GM18870 (cell line): ENCODE measurements around the gene AGAP1.
A peak's percentile ranks its signal among the peaks of the same experiment; 100 is the strongest.

Experiments
- ATAC-seq: cut with Tn5 transposase; IDR thresholded peaks from one replicate; pipeline ENCODE4 v1.9.1; 2021; ENCODE audit warnings: moderate library complexity; ENCODE audit not compliant: unreplicated experiment

The AGAP1 gene

DNA sequence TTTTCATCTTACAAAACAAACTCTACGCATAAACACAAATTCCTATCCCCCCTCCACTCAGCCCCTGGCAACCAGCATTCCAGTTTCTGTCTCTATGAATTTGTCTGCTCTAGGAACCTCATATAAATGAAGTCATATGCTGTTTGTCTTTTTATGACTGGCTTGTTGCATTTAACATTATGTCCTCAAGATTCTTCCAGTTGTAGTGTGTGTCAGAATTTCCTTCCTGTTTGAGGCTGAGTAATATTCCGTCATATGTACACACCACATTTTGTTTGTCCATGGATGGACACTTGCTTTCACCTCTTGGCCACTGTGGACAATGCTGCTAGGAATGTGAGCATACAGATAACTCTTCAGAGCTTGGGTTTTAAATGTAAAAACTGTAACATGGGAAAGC, 402.2 kb downstream of the AGAP1 start:
- no peak for ATAC-seq

DNA sequence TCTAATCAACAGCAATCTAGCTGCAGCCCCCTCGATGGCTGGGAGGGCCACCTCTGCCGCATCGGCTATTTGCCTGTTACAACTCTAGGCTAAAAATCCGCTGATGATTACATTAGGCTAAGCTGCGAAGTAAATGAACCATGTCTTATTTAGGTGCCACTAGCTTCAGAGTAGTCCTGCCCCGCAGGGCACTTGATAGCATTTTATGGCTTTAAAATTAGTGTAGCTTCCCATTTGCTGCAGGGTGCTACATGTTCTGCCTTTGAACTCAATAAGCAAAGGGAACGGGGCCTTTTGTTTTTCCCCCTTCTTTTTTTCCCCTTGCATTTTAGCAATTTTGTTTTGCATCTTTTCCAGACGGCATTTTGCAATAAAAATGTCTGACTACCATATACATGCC, 404.1 kb downstream of the AGAP1 start:
- ATAC-seq = no peak

DNA sequence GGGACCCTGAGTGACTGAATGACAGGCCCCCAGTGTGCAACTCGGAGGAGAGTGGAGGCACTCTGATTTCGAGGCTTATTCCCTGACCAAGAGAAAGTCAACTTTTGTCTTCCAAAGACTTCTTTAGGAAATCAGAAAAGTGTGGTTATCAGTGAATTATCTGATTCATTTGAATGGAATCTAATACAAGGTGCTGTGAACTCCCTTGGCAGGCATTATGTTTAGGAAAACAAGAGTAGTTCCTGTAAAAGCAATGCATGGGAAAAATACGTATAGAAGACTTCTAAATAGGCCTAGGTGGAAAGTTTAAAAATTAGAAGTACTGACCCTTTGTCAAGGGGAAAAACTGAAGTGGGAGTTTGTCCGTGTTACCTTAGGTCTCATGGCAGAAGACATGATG, 404.9 kb downstream of the AGAP1 start:
- no peak for ATAC-seq

DNA sequence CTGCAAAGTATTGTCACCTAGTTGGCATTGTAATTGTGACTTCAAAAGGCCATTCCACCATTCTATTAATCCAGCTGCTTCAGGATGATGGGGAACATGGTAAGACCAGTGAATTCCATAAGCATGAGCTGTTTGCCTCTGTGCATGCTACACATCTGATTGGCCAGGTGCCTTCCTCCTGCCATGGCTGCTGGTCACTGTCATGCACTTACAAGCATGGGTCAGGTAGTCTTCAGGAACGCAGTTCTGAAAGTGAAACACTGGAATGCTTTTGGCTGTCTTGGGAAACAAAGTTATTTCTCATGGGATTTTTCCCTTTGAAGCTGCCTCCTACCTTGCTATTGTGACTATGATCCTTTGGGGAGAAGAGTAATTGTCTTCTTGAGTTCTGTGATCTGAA, 406.8 kb downstream of the AGAP1 start:
- no peak for ATAC-seq

DNA sequence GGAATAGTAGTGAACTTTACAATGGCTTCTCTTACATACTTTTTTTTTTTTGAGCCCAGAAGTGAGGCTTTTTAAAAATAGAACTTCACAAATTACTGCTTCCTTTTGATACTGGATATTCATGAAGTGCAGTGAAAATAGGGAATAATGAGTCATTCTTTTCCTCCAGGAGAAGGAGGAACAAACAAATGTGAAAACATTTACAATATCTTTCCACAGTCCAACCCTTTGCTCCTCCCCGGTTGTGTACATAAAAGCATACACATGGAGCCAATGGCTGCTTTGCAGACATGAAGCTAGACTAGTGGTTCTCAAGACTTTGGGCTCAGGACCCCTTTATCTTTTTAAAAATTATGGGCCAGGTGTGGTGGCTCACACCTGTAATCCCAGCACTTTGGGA, 407.4 kb downstream of the AGAP1 start:
- ATAC-seq = no peak

DNA sequence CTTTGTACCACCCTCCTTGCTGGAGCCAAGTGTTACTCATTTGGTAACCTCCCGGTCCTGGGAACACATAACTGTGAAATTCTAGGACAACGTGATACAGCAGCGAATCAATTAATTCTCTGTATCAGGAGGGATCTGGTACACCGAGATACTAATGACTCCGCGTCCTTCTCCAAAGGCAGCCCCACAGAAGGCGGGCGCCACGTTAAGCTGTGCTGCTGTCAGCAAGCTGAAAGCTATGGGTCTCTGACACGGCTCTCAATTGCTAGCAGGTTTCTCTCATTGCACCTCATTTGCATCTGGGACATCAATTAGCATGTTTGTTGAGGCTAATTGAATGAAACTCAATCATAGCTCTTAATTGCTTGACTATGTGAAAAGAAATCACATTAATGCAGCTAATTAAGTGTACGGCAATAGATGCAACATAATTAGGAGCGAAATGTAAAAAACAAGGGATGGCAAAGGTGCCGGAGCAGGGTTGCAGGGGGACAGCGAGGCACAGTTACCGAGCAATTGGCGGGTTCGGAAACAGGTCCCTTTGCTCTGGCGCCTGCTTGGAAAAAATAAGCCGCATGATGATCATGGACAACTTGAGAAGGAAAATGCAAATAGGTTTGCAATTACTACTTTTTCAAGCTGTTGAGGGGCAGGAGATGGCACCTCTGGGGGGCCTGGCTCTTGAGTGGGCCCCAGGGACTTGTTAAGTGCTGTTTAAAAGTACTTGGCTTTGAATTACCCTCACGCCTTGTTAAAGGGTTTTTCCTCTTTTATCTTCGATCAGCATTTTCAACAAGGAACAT, 410.1 kb downstream of the AGAP1 start:
- no peak for ATAC-seq

DNA sequence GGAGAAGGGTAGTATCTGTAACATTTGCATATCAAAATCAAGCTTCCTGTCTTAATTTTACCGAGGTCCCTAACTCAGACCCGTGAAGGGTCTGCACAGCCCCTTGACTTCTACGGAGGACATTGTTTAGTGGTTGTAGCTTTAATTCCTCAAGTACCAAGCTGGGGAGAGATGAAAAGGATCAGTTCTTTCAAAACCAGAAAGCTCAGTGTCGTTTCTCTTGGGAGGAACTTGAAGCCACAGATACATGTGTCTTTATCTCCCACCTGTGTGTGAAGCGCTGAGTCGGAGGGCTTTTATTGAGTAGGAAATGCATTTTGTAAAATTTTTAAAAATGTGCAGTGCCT, 410.7 kb downstream of the AGAP1 start:
- ATAC-seq = no peak

DNA sequence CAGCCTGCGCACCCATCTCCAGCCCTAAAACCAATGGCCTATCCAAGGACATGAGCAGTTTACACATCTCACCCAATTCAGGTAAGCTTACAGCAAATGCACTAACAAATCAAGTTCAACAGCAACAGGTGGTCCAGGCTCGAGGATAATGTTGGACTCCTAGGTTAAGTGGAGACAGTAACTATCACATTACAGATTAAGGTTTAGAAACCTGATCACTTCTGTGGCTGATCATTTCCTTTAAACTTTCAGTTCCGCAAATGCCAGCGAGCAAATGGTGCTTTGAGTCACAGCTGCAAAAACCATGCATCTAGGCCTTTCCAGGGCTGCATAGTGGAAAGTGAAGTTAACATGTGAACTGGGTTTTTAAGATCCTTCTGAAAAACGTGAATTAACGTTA, 415.0 kb downstream of the AGAP1 start:
- peak; percentile 93 for ATAC-seq

DNA sequence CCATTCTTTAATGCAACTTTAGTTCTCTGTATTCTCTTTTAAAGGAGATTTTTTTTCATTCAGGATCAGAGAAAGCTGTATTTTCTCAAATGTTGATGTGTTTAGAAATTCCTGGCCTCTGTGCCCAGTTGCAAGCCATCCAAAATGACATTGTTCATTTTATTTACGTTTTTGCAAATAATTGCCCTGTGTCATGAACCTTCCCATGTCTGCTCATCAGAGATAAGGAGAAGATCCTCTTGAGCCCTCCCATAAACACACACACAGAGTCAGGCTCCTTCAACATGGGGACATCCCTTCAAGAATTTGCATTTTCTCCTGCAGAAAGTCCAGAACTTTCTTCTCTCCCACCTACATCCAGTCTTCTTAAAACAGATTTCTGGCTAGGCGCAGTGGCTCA, 415.5 kb downstream of the AGAP1 start:
- no peak for ATAC-seq

DNA sequence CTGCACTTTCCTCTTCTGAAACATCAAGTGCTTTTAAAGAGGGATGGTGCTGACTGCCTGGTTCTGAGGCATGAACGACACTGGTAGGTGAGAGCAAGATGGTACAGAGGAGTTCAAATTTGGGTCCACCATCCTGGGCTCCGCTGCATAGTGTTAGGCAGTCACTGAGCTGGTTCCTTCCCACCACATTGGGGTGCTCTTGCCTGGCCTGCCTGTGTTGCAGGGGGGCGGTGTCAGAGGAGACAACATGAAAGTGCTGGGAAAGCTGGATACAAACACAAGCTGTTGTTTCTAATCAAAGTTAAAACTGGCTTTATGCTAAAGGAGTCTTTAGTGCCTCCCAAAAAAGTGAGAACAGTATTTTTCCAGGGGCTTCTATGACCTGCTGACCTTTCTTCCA, 416.2 kb downstream of the AGAP1 start:
- no peak for ATAC-seq

DNA sequence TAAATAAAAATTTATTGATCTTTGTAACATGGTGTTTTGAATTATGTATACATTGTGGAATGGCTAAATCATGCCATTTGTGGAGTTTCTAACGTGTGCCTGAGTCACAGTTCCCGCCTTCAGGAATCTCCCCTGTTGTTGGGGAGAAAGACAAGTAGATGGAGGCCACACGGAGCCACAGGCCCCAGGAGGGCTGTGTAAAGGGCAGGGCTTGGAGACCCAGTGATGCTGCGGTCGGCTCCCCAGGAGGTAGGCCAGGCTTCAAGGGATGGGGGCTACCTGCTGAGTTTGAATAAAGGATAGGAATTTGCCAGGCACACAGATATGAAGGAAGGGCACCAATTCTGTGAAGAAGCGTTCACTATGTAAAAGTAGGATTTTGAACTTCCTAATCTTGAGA, 417.3 kb downstream of the AGAP1 start:
- no peak for ATAC-seq

DNA sequence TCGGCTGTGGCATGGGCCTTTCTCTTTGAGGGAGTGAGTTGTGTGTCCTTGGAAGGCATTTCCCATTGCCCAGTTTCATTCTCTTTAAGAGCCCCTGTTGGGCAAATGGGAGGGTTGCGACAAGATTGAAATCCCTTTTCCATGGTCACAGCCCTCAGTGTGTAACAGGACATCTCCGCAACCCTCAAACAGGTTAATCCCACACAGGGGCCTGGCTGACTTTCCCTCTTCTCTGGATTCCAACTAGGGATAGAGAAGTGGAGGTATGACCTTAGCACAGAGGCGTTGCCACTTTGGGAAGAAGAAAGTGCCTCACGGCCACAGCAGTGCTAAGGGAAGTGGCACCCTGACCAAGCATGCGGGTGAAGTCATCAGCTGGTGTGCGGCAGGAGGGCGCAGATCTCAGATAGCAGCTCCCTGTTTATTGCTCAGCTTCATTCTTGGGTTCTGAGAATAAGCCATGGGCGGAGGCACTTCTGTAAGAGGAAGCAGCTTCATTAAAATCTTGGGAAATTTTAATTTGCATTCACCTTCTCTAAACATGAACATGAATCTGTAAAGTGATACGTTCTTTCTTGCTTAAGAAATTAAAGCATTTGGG, 417.9 kb downstream of the AGAP1 start:
- no peak for ATAC-seq

DNA sequence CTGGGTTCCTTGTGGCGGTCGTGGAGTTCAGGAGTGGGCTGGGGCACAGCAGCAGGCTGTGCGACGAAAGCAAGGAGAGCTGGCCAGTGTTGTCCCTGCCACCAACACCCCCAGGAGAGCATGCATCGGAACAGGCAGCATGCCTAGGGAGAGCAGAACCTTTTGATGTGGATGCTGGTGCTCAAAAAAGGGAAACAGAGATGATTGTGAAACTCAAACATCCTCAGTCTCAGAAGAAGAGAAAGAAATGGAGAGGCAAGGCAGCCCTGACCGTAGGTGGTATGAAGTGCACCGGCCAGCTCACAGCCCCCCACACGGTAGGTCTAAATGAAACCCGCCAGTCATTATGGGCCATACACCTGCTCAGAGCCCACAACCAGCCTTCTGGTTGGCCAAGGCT, 420.9 kb downstream of the AGAP1 start:
- ATAC-seq = no peak

DNA sequence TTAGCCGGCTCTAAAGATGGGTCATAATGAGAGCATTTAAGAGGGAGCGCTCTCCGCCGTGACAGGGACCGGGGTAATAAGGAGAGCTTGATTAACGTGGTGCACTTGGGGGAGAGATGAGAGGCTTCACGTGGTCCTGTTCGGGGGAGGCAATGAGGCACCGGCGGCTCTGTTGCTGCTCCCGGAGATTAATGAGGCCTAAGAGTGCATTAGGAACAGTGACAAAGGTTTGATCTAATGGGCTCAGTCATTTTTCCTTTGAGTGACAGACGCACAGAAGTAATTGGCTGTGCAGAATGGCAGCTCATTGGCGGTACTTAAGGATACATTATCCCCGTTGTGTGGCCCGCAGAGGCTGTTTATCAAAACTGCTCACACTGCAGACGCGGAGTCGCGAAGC, 423.7 kb downstream of the AGAP1 start:
- ATAC-seq = no peak

DNA sequence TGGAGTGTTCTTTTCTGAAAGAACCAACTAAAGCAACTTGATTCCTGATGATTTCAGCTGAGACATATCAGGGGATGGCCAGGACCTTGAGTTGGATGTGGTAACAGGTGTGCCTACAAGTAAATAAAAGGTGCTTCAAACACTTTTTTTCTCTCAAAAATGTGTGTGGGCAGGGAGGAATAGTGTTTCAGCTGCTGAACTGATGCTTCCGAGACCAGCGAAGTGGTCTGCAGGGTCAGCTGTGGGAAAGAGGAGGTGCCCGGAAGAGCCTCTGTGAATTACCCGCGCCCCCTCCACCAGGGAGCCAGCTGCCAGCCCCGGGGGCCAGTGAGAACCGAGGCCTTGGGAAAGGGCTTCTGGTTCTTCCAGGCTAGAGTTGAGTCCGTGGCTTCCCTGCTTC, 425.0 kb downstream of the AGAP1 start:
- ATAC-seq = no peak

DNA sequence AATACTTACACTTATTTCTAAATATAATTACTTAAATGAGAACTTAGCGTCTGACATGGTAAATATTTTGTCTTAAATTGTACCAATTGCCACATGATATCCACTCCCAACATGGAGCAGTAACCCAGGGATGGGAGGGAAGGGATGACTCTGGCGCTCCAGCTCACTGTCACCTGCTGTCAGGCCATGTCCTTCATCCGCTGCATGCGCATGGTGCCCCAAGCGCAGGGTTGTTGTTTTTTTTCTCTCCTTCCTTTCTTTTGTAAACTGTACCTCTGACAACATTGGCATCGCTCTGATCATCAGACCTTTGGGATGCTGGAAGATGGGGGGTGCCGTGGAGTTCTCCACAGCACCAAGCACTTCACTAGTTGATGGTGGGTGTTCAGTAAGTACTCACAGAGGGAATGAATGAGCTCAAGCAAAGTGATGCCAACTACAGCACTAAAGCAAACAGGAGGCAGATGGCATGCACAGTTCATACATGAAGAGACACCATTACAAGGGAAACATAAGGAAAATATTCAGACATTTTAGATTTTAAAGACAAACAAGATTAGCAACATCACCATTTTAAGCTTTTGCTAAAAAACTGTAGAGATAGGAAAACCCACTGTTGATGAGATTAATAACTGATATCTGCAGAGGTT, 426.5 kb downstream of the AGAP1 start:
- ATAC-seq = no peak

DNA sequence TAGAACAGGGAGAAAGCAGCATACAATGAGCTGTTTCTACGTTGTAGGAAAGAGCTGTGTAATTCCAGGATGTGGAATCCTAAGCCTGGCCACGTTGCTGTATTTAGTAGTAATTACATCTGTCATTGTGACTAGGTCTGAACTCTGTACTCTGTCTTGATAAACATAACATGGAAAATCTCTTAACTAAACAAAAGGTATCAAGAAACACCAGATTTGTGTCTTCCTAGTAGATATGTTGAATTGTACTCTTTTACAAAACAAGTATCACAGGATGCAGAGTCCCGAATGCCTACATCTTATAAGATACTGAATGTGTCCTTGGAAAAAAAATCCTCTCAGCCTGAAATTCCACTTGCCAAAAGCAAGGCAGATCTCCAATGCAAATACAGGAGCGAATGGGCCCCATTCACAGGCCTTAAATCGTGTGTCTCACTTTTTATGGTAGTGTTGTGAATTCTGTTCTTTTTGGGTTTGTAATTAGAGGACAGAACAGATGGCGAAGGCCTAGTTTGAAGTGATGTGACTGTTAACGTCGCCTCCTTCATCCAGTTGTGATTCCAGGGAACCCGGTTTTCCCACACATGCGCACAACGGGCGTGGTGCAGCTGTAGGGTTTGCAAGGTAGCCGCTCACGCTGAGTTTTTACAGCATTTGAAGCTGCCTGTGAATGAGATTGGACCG, 427.8 kb downstream of the AGAP1 start:
- ATAC-seq = no peak

DNA sequence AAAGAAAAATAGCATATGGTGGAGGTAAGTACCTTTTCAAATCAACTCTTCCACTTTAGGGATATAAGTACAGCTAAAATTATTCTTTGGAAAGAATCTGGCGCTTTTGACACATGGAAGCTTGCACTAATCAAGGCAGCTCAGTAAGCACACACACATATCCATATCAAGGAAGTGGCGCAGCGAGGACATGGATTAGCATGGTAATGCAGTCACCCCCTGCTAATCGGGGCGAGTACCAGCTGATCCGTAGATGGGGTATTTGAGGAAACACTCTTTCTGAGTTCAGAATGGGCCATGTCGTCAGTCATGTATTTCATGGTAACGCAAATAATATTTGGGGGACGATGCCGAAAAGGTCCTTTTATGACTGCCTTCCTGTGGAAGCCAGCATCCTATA, 429.0 kb downstream of the AGAP1 start:
- no peak for ATAC-seq

DNA sequence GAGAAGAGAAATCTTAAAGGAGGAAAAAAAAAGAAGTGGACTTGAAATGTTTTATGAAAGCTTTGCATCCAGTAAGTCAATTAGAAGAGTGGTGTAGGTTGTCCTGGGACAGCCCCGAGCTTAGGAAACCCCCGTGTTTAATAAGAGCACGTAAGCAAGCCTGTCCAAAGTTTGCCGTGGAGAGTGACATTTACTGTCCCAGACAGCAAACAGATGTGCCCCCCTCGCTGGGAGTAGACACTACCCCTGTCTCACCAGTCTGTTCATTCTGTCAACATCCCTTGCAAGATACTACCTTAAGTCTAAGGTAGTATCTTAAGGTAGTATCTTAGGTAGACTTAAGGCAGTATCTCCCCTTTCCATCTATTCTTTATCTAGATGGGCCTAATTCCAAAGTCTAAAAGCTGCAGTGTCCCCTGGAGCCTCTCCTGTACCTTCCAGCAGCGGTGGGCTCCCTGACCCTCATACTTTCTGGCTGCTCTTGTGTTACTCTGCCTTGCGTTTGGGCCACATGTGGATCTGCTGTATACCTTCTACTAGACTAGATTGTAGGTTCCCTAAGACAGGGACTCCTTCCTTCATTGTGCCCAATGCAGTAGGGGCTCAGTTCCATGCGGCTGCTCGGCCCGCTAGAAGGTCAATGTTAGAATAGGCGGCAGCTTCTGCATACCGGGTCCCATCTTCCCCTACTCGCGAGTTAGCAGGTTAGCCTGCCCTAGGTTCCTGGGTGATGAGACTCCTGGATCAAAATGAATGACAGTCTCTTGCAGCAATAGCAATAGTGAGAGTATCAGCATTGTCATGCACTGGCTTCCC, 430.2 kb downstream of the AGAP1 start:
- no peak for ATAC-seq

DNA sequence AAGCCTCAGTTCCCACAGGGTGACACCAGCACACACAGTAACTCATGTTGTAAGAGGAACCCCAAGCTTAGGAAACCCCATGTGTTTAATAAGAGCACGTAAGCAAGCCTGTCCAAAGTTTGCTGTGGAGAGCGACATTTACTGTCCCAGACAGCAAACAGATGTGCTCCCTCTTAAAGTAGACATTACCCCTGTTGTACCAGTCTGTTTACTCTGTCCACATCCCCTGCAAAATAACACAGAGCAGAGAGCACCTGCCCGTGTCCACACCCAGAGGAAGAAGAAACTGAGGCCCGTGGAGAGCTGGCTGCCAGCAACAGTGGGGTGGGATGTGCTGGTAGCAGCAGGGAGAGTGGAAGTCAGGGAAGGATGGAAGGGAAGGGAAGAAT, 430.8 kb downstream of the AGAP1 start:
- no peak for ATAC-seq

DNA sequence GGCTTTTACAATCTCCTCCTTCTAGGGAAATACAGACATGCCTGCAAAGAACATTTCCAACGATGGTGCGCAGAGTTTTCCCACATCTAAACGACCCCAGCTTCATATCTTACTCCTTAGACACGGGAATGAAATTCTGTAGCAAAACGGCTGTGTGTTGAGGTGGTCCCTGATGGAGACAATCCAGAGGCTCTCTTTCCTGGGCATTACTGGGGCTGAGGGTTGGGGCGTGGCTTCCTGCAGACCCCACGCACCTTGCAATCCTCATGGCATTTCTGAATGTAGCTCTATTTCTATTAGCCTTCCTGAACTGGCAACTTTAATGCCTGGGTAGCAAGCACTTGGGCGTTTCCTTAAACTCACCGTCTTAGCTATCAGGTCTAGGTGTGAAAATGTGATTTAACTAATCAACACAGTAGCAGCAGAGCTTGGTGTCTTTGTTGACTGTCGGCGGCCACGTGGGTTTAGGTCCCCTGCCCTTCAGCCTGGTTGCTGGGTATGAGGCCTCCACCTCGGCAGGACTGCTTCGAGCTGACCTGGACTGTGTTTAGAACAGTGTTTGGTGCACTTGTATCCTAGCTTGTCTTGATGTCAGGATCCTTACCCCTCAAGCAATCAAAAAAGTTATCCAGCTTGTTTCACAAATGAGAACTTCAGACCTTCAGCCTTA, 431.5 kb downstream of the AGAP1 start:
- no peak for ATAC-seq
